WTC11 (cell line): ENCODE results near the gene EGLN1. TPM values are rescaled to one million over a fixed set of nuclear protein-coding genes. Genes with fewer than 3 reads are reported as not detected.
A peak's percentile ranks its signal among the peaks of the same experiment; 100 is the strongest.

Experiments
- ATAC-seq: fragments of 200-7000 bp; cut with Tn5 transposase; 2 replicates; pipeline ENCODE4 v1.10.0; 2021; ENCODE audit warnings: mild to moderate bottlenecking, moderate library complexity
- CTCF ChIA-PET: fragments of 300-600 bp; sonication (Branson Sonifier 250); formaldehyde crosslinking; loops from one replicate; lab custom pipeline; 2021; ENCODE audit warnings: antibody characterized with exemption; lab: Charles Lee
- POLR2A ChIA-PET: fragments of 350-600 bp; sonication (Branson Sonifier 250); formaldehyde crosslinking; loops from one replicate; lab custom pipeline; 2021; ENCODE audit warnings: antibody characterized with exemption; lab: Charles Lee
- DNase-seq: peaks from one replicate; pipeline ENCODE4 v3.0.0; 2021; ENCODE audit warnings: low spot score
- H3K27ac Mint-ChIP-seq: 2 replicates; pipeline ENCODE4 v1.8.0; 2021; ENCODE audit warnings: mixed read lengths
- H3K27me3 Mint-ChIP-seq: 2 replicates; pipeline ENCODE4 v1.8.0; 2021; ENCODE audit warnings: low read depth, mild to moderate bottlenecking, moderate library complexity, mixed read lengths
- H3K36me3 Mint-ChIP-seq: 2 replicates; pipeline ENCODE4 v1.8.0; 2021; ENCODE audit warnings: mixed read lengths
- H3K4me1 Mint-ChIP-seq: 2 replicates; pipeline ENCODE4 v1.8.0; 2022; ENCODE audit warnings: mixed read lengths
- H3K4me3 Mint-ChIP-seq: 2 replicates; pipeline ENCODE4 v1.8.0; 2021; ENCODE audit warnings: mild to moderate bottlenecking, moderate library complexity, mixed read lengths
- H3K9me3 Mint-ChIP-seq: 2 replicates; pipeline ENCODE4 v1.8.0; 2021; ENCODE audit warnings: mixed read lengths
- ESRRA ChIP-seq: sonication (generic); formaldehyde crosslinking; IDR thresholded peaks from 2 replicates; pipeline ENCODE4 v1.8.1; 2022; ENCODE audit warnings: mild to moderate bottlenecking, missing genetic modification reagents, borderline replicate concordance
- FOXJ3 ChIP-seq: sonication (generic); formaldehyde crosslinking; IDR thresholded peaks from 2 replicates; pipeline ENCODE4 v1.9.0; 2021; ENCODE audit warnings: missing genetic modification reagents, mild to moderate bottlenecking, borderline replicate concordance
- FOXP1 ChIP-seq: sonication (generic); formaldehyde crosslinking; IDR thresholded peaks from 2 replicates; pipeline ENCODE4 v1.8.0; 2022; ENCODE audit warnings: missing genetic modification reagents, mild to moderate bottlenecking, moderate library complexity, borderline replicate concordance
- GTF2I ChIP-seq: fragments of 250-450 bp; sonication (Bioruptor Pico); conservative IDR thresholded peaks from 2 replicates; pipeline ENCODE4 v1.4.0; 2021; ENCODE audit warnings: mild to moderate bottlenecking
- NR1H2 ChIP-seq: sonication (generic); formaldehyde crosslinking; IDR thresholded peaks from 2 replicates; pipeline ENCODE4 v1.9.0; 2021; ENCODE audit warnings: mild to moderate bottlenecking, moderate library complexity, missing genetic modification reagents
- SP1 ChIP-seq: sonication (generic); formaldehyde crosslinking; conservative IDR thresholded peaks from 2 replicates; pipeline ENCODE4 v1.8.1; 2022; ENCODE audit warnings: missing genetic modification reagents
- TCF7 ChIP-seq: sonication (generic); formaldehyde crosslinking; IDR thresholded peaks from 2 replicates; pipeline ENCODE4 v1.8.0; 2022; ENCODE audit warnings: mild to moderate bottlenecking, low read depth, missing genetic modification reagents, moderate library complexity
- TEAD1 ChIP-seq: sonication (generic); formaldehyde crosslinking; IDR thresholded peaks from 2 replicates; pipeline ENCODE4 v1.8.0; 2022; ENCODE audit warnings: mild to moderate bottlenecking, missing genetic modification reagents
- ZNF121 ChIP-seq: sonication (generic); formaldehyde crosslinking; IDR thresholded peaks from 2 replicates; pipeline ENCODE4 v1.8.0; 2023; ENCODE audit warnings: missing genetic modification reagents
- ZNF317 ChIP-seq: sonication (generic); formaldehyde crosslinking; IDR thresholded peaks from 2 replicates; pipeline ENCODE4 v1.8.1; 2023; ENCODE audit warnings: low read depth, mild to moderate bottlenecking, moderate library complexity, missing genetic modification reagents, borderline replicate concordance
- ZNF416 ChIP-seq: fragments of 250-450 bp; sonication (Bioruptor Pico); IDR thresholded peaks from 2 replicates; pipeline ENCODE4 v1.9.0; 2021; ENCODE audit warnings: mild to moderate bottlenecking, inconsistent platforms
- total RNA-seq: library from RNA; stranded (reverse); gene quantifications from 3 replicates; pipeline ENCODE4 v1.2.3, GENCODE V29; 2021
- TF ChIP-seq, protein P1 (sequence below): fragments of 200-600 bp; IDR thresholded peaks from 2 replicates; pipeline ENCODE4 v1.8.0; 2022; ENCODE audit warnings: antibody characterized with exemption
- TF ChIP-seq, protein P2 (sequence below): sonication (generic); formaldehyde crosslinking; IDR thresholded peaks from 2 replicates; pipeline ENCODE4 v1.8.0; 2022; ENCODE audit warnings: mild to moderate bottlenecking, missing genetic modification reagents
- TF ChIP-seq, protein P3 (sequence below): fragments of 250-450 bp; sonication (Bioruptor Pico); IDR thresholded peaks from 2 replicates; pipeline ENCODE4 v1.9.0; 2021; ENCODE audit warnings: mild to moderate bottlenecking
- TF ChIP-seq, protein P4 (sequence below): sonication (generic); formaldehyde crosslinking; IDR thresholded peaks from 2 replicates; pipeline ENCODE4 v1.8.0; 2023; ENCODE audit warnings: mild to moderate bottlenecking, missing genetic modification reagents
- TF ChIP-seq, protein P5 (sequence below): fragments of 250-450 bp; sonication (Bioruptor Pico); IDR thresholded peaks from 2 replicates; pipeline ENCODE4 v1.9.0; 2021; ENCODE audit warnings: moderate library complexity, mild to moderate bottlenecking, inconsistent platforms, borderline replicate concordance
- TF ChIP-seq, protein P6 (sequence below): sonication (generic); formaldehyde crosslinking; conservative IDR thresholded peaks from 2 replicates; pipeline ENCODE4 v1.8.1; 2022; ENCODE audit warnings: mild to moderate bottlenecking, missing genetic modification reagents
- TF ChIP-seq, protein P7 (sequence below): sonication (generic); formaldehyde crosslinking; IDR thresholded peaks from 2 replicates; pipeline ENCODE4 v1.8.1; 2022; ENCODE audit warnings: low read depth, mild to moderate bottlenecking, moderate library complexity, missing genetic modification reagents, borderline replicate concordance

The EGLN1 gene
- total RNA-seq, 1 experiment from 2014 or later: 13.7 TPM

DNA sequence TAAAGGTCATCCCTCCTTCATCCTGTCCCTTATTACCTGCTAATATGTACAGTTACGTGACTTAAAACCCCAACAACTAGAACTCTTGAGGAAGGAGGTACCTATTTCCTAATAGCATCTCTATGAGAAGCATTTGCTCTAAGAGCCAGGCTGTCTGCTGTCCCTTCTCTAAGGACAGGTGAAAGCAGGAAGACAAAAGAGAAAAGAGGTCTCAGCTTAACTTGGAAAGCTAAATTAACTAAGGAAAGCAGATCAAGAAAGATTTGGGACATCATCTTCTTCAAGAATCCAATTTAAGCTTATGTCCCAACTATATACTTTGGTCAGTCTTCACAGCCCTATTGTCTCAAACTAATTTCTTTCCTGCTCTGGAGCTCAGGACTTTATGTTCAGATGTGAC lies 2.9 kb downstream of the EGLN1 start:
- ATAC-seq (no peak), DNase-seq (no peak)
- no peaks in the 10 kb centered on the region for H3K36me3 Mint-ChIP-seq
- TF ChIP-seq, protein P1, sequence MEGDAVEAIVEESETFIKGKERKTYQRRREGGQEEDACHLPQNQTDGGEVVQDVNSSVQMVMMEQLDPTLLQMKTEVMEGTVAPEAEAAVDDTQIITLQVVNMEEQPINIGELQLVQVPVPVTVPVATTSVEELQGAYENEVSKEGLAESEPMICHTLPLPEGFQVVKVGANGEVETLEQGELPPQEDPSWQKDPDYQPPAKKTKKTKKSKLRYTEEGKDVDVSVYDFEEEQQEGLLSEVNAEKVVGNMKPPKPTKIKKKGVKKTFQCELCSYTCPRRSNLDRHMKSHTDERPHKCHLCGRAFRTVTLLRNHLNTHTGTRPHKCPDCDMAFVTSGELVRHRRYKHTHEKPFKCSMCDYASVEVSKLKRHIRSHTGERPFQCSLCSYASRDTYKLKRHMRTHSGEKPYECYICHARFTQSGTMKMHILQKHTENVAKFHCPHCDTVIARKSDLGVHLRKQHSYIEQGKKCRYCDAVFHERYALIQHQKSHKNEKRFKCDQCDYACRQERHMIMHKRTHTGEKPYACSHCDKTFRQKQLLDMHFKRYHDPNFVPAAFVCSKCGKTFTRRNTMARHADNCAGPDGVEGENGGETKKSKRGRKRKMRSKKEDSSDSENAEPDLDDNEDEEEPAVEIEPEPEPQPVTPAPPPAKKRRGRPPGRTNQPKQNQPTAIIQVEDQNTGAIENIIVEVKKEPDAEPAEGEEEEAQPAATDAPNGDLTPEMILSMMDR: no peak
- TF ChIP-seq GTF2I (CRISPR knock-in tag) (no peak), TCF7 (CRISPR knock-in tag) (no peak), TEAD1 (CRISPR knock-in tag) (no peak), SP1 (CRISPR knock-in tag) (no peak), FOXJ3 (CRISPR knock-in tag) (no peak), ZNF416 (no peak), ZNF317 (CRISPR knock-in tag) (no peak), FOXP1 (CRISPR knock-in tag) (no peak)
- TF ChIP-seq, protein P2, sequence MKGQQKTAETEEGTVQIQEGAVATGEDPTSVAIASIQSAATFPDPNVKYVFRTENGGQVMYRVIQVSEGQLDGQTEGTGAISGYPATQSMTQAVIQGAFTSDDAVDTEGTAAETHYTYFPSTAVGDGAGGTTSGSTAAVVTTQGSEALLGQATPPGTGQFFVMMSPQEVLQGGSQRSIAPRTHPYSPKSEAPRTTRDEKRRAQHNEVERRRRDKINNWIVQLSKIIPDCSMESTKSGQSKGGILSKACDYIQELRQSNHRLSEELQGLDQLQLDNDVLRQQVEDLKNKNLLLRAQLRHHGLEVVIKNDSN (CRISPR knock-in tag): no peak
- TF ChIP-seq, protein P3, sequence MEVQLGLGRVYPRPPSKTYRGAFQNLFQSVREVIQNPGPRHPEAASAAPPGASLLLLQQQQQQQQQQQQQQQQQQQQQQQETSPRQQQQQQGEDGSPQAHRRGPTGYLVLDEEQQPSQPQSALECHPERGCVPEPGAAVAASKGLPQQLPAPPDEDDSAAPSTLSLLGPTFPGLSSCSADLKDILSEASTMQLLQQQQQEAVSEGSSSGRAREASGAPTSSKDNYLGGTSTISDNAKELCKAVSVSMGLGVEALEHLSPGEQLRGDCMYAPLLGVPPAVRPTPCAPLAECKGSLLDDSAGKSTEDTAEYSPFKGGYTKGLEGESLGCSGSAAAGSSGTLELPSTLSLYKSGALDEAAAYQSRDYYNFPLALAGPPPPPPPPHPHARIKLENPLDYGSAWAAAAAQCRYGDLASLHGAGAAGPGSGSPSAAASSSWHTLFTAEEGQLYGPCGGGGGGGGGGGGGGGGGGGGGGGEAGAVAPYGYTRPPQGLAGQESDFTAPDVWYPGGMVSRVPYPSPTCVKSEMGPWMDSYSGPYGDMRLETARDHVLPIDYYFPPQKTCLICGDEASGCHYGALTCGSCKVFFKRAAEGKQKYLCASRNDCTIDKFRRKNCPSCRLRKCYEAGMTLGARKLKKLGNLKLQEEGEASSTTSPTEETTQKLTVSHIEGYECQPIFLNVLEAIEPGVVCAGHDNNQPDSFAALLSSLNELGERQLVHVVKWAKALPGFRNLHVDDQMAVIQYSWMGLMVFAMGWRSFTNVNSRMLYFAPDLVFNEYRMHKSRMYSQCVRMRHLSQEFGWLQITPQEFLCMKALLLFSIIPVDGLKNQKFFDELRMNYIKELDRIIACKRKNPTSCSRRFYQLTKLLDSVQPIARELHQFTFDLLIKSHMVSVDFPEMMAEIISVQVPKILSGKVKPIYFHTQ (CRISPR knock-in tag): no peak
- TF ChIP-seq, protein P4, sequence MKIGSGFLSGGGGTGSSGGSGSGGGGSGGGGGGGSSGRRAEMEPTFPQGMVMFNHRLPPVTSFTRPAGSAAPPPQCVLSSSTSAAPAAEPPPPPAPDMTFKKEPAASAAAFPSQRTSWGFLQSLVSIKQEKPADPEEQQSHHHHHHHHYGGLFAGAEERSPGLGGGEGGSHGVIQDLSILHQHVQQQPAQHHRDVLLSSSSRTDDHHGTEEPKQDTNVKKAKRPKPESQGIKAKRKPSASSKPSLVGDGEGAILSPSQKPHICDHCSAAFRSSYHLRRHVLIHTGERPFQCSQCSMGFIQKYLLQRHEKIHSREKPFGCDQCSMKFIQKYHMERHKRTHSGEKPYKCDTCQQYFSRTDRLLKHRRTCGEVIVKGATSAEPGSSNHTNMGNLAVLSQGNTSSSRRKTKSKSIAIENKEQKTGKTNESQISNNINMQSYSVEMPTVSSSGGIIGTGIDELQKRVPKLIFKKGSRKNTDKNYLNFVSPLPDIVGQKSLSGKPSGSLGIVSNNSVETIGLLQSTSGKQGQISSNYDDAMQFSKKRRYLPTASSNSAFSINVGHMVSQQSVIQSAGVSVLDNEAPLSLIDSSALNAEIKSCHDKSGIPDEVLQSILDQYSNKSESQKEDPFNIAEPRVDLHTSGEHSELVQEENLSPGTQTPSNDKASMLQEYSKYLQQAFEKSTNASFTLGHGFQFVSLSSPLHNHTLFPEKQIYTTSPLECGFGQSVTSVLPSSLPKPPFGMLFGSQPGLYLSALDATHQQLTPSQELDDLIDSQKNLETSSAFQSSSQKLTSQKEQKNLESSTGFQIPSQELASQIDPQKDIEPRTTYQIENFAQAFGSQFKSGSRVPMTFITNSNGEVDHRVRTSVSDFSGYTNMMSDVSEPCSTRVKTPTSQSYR: no peak
- TF ChIP-seq, protein P5, sequence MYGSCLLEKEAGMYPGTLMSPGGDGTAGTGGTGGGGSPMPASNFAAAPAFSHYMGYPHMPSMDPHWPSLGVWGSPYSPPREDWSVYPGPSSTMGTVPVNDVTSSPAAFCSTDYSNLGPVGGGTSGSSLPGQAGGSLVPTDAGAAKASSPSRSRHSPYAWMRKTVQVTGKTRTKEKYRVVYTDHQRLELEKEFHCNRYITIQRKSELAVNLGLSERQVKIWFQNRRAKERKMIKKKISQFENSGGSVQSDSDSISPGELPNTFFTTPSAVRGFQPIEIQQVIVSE: no peak
- H3K27me3 Mint-ChIP-seq: peaks cover 47% of the 10 kb centered on the region
- H3K9me3 Mint-ChIP-seq: no peaks in the 10 kb centered on the region
- ChIA-PET POLR2A (no interaction called here), CTCF (no interaction called here)
- H3K4me3 Mint-ChIP-seq: peak overlapping the region; percentile 80
- H3K4me1 Mint-ChIP-seq: peaks cover 43% of the 10 kb centered on the region
- no peak overlapping the region for H3K27ac Mint-ChIP-seq

DNA sequence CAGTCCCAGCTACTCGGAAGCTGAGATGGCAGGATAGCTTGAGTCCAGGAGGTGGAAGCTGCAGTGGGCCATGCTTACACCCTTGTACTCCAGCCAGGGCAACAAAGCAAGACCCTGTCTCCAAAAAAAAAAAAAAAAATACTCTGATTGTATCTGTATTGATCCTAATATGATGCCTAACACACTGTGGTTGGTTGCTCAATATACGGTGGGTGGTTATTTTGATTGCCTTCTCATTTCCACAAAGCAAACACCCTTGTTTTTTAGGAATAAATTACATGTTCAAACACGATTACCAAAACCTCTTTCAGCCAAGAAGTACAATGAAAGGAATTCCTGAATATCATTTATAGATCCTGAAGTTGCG lies 3.4 kb downstream of the EGLN1 start:
- Mint-ChIP-seq H3K4me3 (peak overlapping the region; percentile 80), H3K36me3 (no peaks in the 10 kb centered on the region), H3K27ac (no peak overlapping the region), H3K4me1 (peaks cover 43% of the 10 kb centered on the region), H3K9me3 (no peaks in the 10 kb centered on the region), H3K27me3 (peaks cover 43% of the 10 kb centered on the region)
- POLR2A ChIA-PET: no interaction called here
- ATAC-seq: no peak
- TF ChIP-seq, protein P6, sequence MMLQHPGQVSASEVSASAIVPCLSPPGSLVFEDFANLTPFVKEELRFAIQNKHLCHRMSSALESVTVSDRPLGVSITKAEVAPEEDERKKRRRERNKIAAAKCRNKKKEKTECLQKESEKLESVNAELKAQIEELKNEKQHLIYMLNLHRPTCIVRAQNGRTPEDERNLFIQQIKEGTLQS (CRISPR knock-in tag): no peak
- TF ChIP-seq, protein P7, sequence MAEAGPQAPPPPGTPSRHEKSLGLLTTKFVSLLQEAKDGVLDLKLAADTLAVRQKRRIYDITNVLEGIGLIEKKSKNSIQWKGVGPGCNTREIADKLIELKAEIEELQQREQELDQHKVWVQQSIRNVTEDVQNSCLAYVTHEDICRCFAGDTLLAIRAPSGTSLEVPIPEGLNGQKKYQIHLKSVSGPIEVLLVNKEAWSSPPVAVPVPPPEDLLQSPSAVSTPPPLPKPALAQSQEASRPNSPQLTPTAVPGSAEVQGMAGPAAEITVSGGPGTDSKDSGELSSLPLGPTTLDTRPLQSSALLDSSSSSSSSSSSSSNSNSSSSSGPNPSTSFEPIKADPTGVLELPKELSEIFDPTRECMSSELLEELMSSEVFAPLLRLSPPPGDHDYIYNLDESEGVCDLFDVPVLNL (CRISPR knock-in tag): no peak
- TF ChIP-seq ESRRA (CRISPR knock-in tag) (no peak), ZNF121 (CRISPR knock-in tag) (no peak), NR1H2 (CRISPR knock-in tag) (no peak), TCF7 (CRISPR knock-in tag) (no peak)
- DNase-seq: no peak
- CTCF ChIA-PET: no interaction called here
